Nephron (organoid): ENCODE measurements around the gene ARRB1.

Experiments used
- H3K27ac Mint-ChIP-seq, 3 experiments: 2 replicates each; pipeline ENCODE4 v1.8.0; 2020; ENCODE audit warnings: mixed read lengths in 3 of 3, mild to moderate bottlenecking in 2 of 3, moderate library complexity in 1 of 3
- H3K27me3 Mint-ChIP-seq: 2 replicates; pipeline ENCODE4 v1.8.0; 2021; ENCODE audit warnings: low read depth, mild to moderate bottlenecking, moderate library complexity, mixed read lengths
- H3K36me3 Mint-ChIP-seq: 2 replicates; pipeline ENCODE4 v1.8.0; 2020; ENCODE audit warnings: low read depth, mixed read lengths
- H3K4me1 Mint-ChIP-seq: 2 replicates; pipeline ENCODE4 v1.8.0; 2020; ENCODE audit warnings: mixed read lengths
- H3K4me3 Mint-ChIP-seq, 3 experiments: 2 replicates each; pipeline ENCODE4 v1.8.0; 2020; ENCODE audit warnings: mild to moderate bottlenecking in 3 of 3, mixed read lengths in 3 of 3, moderate library complexity in 2 of 3
- H3K9me3 Mint-ChIP-seq: 2 replicates; pipeline ENCODE4 v1.8.0; 2020; ENCODE audit warnings: mixed read lengths
- CTCF ChIP-seq, 3 experiments: fragments of 200-600 bp; sonication (generic); IDR thresholded peaks; one replicate each; pipeline ENCODE4 v1.5.0; 2021; ENCODE audit warnings: antibody characterized with exemption in 3 of 3; ENCODE audit not compliant: unreplicated experiment in 3 of 3

Gene ARRB1

GRCh38 chr11:75289511-75289760 lies 62.0 kb downstream of the ARRB1 start:
- H3K4me3 Mint-ChIP-seq, result no peak overlapping the region
- TF ChIP-seq CTCF (IDR thresholded peaks at IDR 0.05; ENCODE audit: unreplicated experiment in 3 of 3), result no peak
- no peaks in the 10 kb centered on the region for H3K4me1 Mint-ChIP-seq
- H3K27me3 Mint-ChIP-seq, result peaks cover 13% of the 10 kb centered on the region
- H3K9me3 Mint-ChIP-seq, result no peaks in the 10 kb centered on the region
- H3K27ac Mint-ChIP-seq, result no peak overlapping the region
- peaks cover 6% of the 10 kb centered on the region for H3K36me3 Mint-ChIP-seq

- peaks cover 6% of the 10 kb centered on the region for H3K36me3 Mint-ChIP-seq
- no peaks in the 10 kb centered on the region for H3K9me3 Mint-ChIP-seq
- H3K27ac Mint-ChIP-seq, result no peak overlapping the region
- TF ChIP-seq CTCF (IDR thresholded peaks at IDR 0.05; ENCODE audit: unreplicated experiment in 3 of 3), result no peak
- no peaks in the 10 kb centered on the region for H3K4me1 Mint-ChIP-seq
- H3K27me3 Mint-ChIP-seq, result peaks cover 4% of the 10 kb centered on the region
- H3K4me3 Mint-ChIP-seq, result no peak overlapping the region
Measured at GRCh38 chr11:75287579-75287978, 63.9 kb downstream of the ARRB1 start.

- peaks cover 4% of the 10 kb centered on the region for H3K27me3 Mint-ChIP-seq
- no peak overlapping the region for H3K27ac Mint-ChIP-seq
- no peaks in the 10 kb centered on the region for H3K4me1 Mint-ChIP-seq
- H3K36me3 Mint-ChIP-seq, result peaks cover 6% of the 10 kb centered on the region
- TF ChIP-seq CTCF (IDR thresholded peaks at IDR 0.05; ENCODE audit: unreplicated experiment in 3 of 3), result no peak
- no peak overlapping the region for H3K4me3 Mint-ChIP-seq
- H3K9me3 Mint-ChIP-seq, result no peaks in the 10 kb centered on the region
Measured at GRCh38 chr11:75286826-75287465, 64.5 kb downstream of the ARRB1 start.

DNA sequence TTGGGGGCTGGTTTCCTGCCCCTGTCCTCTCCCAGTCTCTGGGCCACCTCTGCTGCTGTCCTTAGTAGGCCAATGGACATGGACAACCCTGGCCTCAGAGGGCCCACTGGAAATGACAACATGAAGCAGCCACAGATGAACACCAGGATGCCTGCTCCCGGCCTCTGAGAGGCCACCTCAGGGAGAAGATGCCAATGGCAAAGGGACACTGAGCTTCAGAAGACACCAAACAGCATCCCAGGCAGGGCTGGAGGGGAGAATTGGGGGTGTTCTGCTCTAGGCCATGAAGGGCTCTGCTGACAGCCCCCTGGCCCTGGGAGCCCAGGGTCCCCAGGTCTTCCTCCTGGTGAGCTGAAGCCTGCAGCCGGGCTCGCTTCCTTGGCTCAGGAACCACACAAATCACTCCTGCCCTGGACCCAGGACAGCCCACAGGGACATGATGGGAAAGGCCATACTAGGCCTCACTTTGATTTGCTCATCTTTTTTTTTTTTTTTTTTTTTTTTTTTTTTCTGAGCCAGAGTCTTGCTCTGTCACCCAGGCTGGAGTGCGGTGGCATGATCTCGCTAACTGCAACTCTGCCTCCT lies 65.6 kb downstream of the ARRB1 start:
- Mint-ChIP-seq H3K4me1 (no peaks in the 10 kb centered on the region), H3K36me3 (peaks cover 6% of the 10 kb centered on the region), H3K4me3 (no peak overlapping the region), H3K9me3 (no peaks in the 10 kb centered on the region), H3K27ac (no peak overlapping the region), H3K27me3 (peaks cover 4% of the 10 kb centered on the region)
- TF ChIP-seq CTCF (IDR thresholded peaks at IDR 0.05; ENCODE audit: unreplicated experiment in 3 of 3), result no peak

- no peak overlapping the region for H3K27ac Mint-ChIP-seq
- H3K27me3 Mint-ChIP-seq, result no peaks in the 10 kb centered on the region
- H3K36me3 Mint-ChIP-seq, result peaks cover 14% of the 10 kb centered on the region
- H3K4me3 Mint-ChIP-seq, result no peak overlapping the region
- no peaks in the 10 kb centered on the region for H3K4me1 Mint-ChIP-seq
- no peaks in the 10 kb centered on the region for H3K9me3 Mint-ChIP-seq
- no peak for TF ChIP-seq CTCF (IDR thresholded peaks at IDR 0.05; ENCODE audit: unreplicated experiment in 3 of 3)
Measured at GRCh38 chr11:75283391-75283931, 68.0 kb downstream of the ARRB1 start.
